Transverse colon (tissue), 4 donors: ENCODE measurements around the gene ENTPD8. TPM values are rescaled to one million over a fixed set of nuclear protein-coding genes. Genes with fewer than 3 reads are reported as not detected.

Experiments used
- DNase-seq: peaks from one replicate; pipeline ENCODE4 v3.0.0-alpha.2; 2019
- H3K27ac ChIP-seq, 4 donors: fragments of 200-600 bp; sonication (generic); 2 replicates each; pipeline ENCODE4 v1.5.1; 2016 to 2018; ENCODE audit warnings: inconsistent platforms in 4 of 4
- H3K27me3 ChIP-seq: fragments of 200-600 bp; sonication (generic); 2 replicates; pipeline ENCODE4 v1.5.1; 2017; ENCODE audit warnings: inconsistent platforms
- H3K36me3 ChIP-seq, 4 donors: fragments of 200-600 bp; sonication (generic); 2 replicates each; pipeline ENCODE4 v1.5.1; 2017 to 2019; ENCODE audit warnings: inconsistent platforms in 4 of 4
- H3K4me1 ChIP-seq, 4 donors: fragments of 200-600 bp; sonication (generic); 2 replicates each; pipeline ENCODE4 v1.5.1; 2017 to 2020; ENCODE audit warnings: inconsistent platforms in 4 of 4
- H3K4me3 ChIP-seq, 4 donors: fragments of 200-600 bp; sonication (generic); 1 replicate in 1 of 4; 2 replicates in 3 of 4; pipeline versions ENCODE4 v1.5.1 to v1.6.1; 2017 to 2019; ENCODE audit warnings: inconsistent platforms in 4 of 4
- H3K9me3 ChIP-seq, 2 donors: fragments of 200-600 bp; sonication (generic); 2 replicates each; pipeline ENCODE4 v1.5.1; 2017 to 2019; ENCODE audit warnings: inconsistent platforms in 2 of 2
- EP300 ChIP-seq: sonication (generic); formaldehyde crosslinking; IDR thresholded peaks from one replicate; pipeline ENCODE4 v1.6.1; 2017; ENCODE audit warnings: antibody characterized with exemption, low read depth
- POLR2A ChIP-seq: fragments of 450-650 bp; IDR thresholded peaks from one replicate; pipeline ENCODE4 v1.6.1; 2016; ENCODE audit warnings: antibody characterized with exemption, mild to moderate bottlenecking, moderate library complexity
- POLR2AphosphoS5 ChIP-seq, 3 donors: sonication (generic); formaldehyde crosslinking; IDR thresholded peaks; one replicate each; pipeline ENCODE4 v1.6.1; 2016; ENCODE audit warnings: antibody characterized with exemption in 3 of 3
- WGBS, 2 donors: methylation state at CpG; one replicate each; pipeline ENCODE4 v1.1.5; 2018; ENCODE audit warnings: low coverage in 1 of 2; 5-methylcytosine and 5-hydroxymethylcytosine counted together
- in situ Hi-C, 4 donors: fragments of 200-750 bp; cut with MboI; loops; one replicate each; pipeline versions ENCODE4 v1.15.0 to v1.15.1; 2017; ENCODE audit warnings: low sequenced_read_pairs in 3 of 4, low pct_ligation_motif_present in 1 of 4, low pct_unique_long_range_greater_than_20kb in 1 of 4
- intact Hi-C: fragments of 100-400 bp; cut with DNase I; formaldehyde crosslinking; loops from one replicate; pipeline ENCODE4 v1.15.1; 2023; ENCODE audit warnings: low total_unique reads
- total RNA-seq, 4 donors: library from RNA; depleted of rRNA; stranded (reverse); fragments of >200 nt; gene quantifications; one replicate each; pipeline ENCODE4 v1.1.0, GENCODE V29; 2016
- TF ChIP-seq, protein P1 (sequence below), 5 experiments: fragments of 200-600 bp in 3 of 5; fragments of 450-650 bp in 2 of 5; sonication (generic) in 3 of 5; IDR thresholded peaks; 1 replicate in 2 of 5; 2 replicates in 3 of 5; pipeline ENCODE4 v1.5.1; 2016 to 2017; ENCODE audit warnings: antibody characterized with exemption in 5 of 5, inconsistent platforms in 3 of 5, mild to moderate bottlenecking in 2 of 5, moderate library complexity in 1 of 5

ENTPD8 gene
- total RNA-seq, 4 donors from 2014 or later, result 20.7 to 109 (median 63.8) TPM

GRCh38 chr9:137428311-137428630, 12.9 kb downstream of the ENTPD8 start:
- TF ChIP-seq, protein P1, sequence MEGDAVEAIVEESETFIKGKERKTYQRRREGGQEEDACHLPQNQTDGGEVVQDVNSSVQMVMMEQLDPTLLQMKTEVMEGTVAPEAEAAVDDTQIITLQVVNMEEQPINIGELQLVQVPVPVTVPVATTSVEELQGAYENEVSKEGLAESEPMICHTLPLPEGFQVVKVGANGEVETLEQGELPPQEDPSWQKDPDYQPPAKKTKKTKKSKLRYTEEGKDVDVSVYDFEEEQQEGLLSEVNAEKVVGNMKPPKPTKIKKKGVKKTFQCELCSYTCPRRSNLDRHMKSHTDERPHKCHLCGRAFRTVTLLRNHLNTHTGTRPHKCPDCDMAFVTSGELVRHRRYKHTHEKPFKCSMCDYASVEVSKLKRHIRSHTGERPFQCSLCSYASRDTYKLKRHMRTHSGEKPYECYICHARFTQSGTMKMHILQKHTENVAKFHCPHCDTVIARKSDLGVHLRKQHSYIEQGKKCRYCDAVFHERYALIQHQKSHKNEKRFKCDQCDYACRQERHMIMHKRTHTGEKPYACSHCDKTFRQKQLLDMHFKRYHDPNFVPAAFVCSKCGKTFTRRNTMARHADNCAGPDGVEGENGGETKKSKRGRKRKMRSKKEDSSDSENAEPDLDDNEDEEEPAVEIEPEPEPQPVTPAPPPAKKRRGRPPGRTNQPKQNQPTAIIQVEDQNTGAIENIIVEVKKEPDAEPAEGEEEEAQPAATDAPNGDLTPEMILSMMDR (IDR thresholded peaks at IDR 0.05), result peak in 1 of 5 experiments; percentile 9
- TF ChIP-seq POLR2AphosphoS5 (IDR thresholded peaks at IDR 0.05), result no peak
- peaks cover 0 to 30% (median 19%) of the 10 kb centered on the region in 4 donors for H3K4me1 ChIP-seq
- H3K27ac ChIP-seq, result no peak overlapping the region
- intact Hi-C loops, result no loop called here
- DNase-seq, result no peak
- WGBS, 2 donors, result 56 to 100% methylated on average over 2 to 6 of the region's 6 CpGs
- no peak overlapping the region for H3K4me3 ChIP-seq
- in situ Hi-C loops, result no loop called here
- no peaks in the 10 kb centered on the region for H3K9me3 ChIP-seq
- H3K36me3 ChIP-seq, result no peaks in the 10 kb centered on the region
- no peaks in the 10 kb centered on the region for H3K27me3 ChIP-seq

GRCh38 chr9:137427454-137428310, 13.5 kb downstream of the ENTPD8 start:
- peaks cover 0 to 30% (median 19%) of the 10 kb centered on the region in 4 donors for H3K4me1 ChIP-seq
- DNase-seq, result no peak
- no peak overlapping the region for H3K27ac ChIP-seq
- H3K4me3 ChIP-seq, result no peak overlapping the region
- 82% methylated on average over 13 of the region's 27 CpGs; no CpG with 5 or more reads in 1 of the 2 donors for WGBS, 2 donors
- in situ Hi-C loops (no loop called here), intact Hi-C loops (no loop called here)
- H3K9me3 ChIP-seq, result no peaks in the 10 kb centered on the region
- H3K36me3 ChIP-seq, result no peaks in the 10 kb centered on the region
- TF ChIP-seq, protein P1 (IDR thresholded peaks at IDR 0.05), result no peak
- no peak for TF ChIP-seq POLR2AphosphoS5 (IDR thresholded peaks at IDR 0.05)
- no peak for TF ChIP-seq POLR2A
- TF ChIP-seq EP300, result no peak
- H3K27me3 ChIP-seq, result no peaks in the 10 kb centered on the region

DNA sequence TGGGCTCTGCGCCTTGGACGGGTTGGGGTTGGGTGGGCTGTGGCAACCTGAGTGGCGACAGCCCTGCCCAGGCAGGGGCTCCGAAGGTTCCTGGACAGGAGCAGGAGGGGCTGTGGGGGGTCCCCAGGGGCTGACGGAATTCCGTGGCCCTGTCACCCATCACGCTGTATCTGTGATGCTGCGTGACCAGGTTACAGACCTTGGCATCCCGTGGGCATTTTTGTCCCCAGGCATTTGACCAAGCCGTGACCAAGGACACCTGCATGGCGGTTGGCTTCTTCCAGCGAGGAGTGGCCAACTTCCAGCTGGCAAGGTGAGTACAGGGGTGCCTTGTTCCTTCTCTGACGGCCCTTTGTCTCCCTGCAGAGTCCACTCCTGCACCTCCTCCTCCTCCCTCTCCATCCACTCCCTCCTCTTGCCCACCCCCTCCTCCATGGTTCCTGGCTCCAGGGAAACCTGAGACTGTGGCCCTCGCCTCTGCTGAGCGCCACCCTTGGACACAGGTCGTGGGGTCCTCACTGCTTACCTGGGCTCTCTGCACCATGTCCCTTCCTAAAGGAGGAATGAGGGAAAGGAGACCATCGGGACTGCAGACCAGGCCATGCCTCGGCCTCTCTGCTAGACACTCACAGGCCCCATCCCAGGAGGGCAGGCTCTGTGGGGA, 15.0 kb downstream of the ENTPD8 start:
- H3K36me3 ChIP-seq, result no peaks in the 10 kb centered on the region
- TF ChIP-seq POLR2A (no peak), EP300 (no peak), POLR2AphosphoS5 (IDR thresholded peaks at IDR 0.05) (no peak)
- TF ChIP-seq, protein P1 (IDR thresholded peaks at IDR 0.05), result no peak
- intact Hi-C loops (no loop called here), in situ Hi-C loops (no loop called here)
- peaks cover 1 to 39% (median 31%) of the 10 kb centered on the region in 4 donors for H3K4me1 ChIP-seq
- 86 to 92% methylated on average over 2 to 18 of the region's 18 CpGs for WGBS, 2 donors
- H3K9me3 ChIP-seq, result no peaks in the 10 kb centered on the region
- DNase-seq, result no peak
- H3K4me3 ChIP-seq, result no peak overlapping the region
- no peaks in the 10 kb centered on the region for H3K27me3 ChIP-seq
- H3K27ac ChIP-seq, result no peak overlapping the region

- H3K4me3 ChIP-seq, result peak overlapping the region; percentile 59 to 99 (median 97)
- peak overlapping the region; percentile 83 to 95 (median 90) for H3K27ac ChIP-seq
- TF ChIP-seq, protein P1 (IDR thresholded peaks at IDR 0.05), result peak in 1 of 5 experiments; percentile 5
- TF ChIP-seq EP300, result no peak
- TF ChIP-seq POLR2A, result peak; percentile 66
- peak in 2 of 3 donors; percentile 17 to 32 for TF ChIP-seq POLR2AphosphoS5 (IDR thresholded peaks at IDR 0.05)
- H3K36me3 ChIP-seq, result no peaks in the 10 kb centered on the region
- 15% methylated on average over 44 of the region's 77 CpGs; no CpG with 5 or more reads in 1 of the 2 donors for WGBS, 2 donors
- H3K9me3 ChIP-seq, result no peaks in the 10 kb centered on the region
- no peaks in the 10 kb centered on the region for H3K27me3 ChIP-seq
- peak; percentile 81 for DNase-seq
- H3K4me1 ChIP-seq, result peaks cover 6 to 36% (median 34%) of the 10 kb centered on the region in 4 donors
- intact Hi-C loops (no loop called here), in situ Hi-C loops (loop anchor here in 2 of 4 donors (25.0 kb wide), 1 partner anchor 136 kb away; the partner anchor contains the start of gene TOR4A (in 2 of the 2))
Observed at GRCh38 chr9:137423514-137424291, 17.5 kb downstream of the ENTPD8 start.
